IPS DF 6.9 (cell line): ENCODE data around the gene RABL6.

Source experiments
- DNase-seq: peaks from one replicate; pipeline ENCODE4 v3.0.0-alpha.2; 2013; ENCODE audit warnings: low read depth, low spot score
- H3K27ac ChIP-seq: one replicate; pipeline ENCODE4 v1.5.1; 2013; ENCODE audit warnings: low read length, control low read depth
- H3K27me3 ChIP-seq: 2 replicates; pipeline ENCODE4 v1.6.1; 2013; ENCODE audit warnings: mild to moderate bottlenecking, low read length; ENCODE audit not compliant: control insufficient read depth, insufficient read depth
- H3K36me3 ChIP-seq: 2 replicates; pipeline ENCODE4 v1.6.1; 2013; ENCODE audit warnings: low read length; ENCODE audit not compliant: control insufficient read depth, insufficient read depth
- H3K4me1 ChIP-seq: 2 replicates; pipeline ENCODE4 v1.6.1; 2013; ENCODE audit warnings: low read length; ENCODE audit not compliant: control insufficient read depth, insufficient read depth
- H3K4me3 ChIP-seq: 2 replicates; pipeline ENCODE4 v1.5.1; 2013; ENCODE audit warnings: mild to moderate bottlenecking, low read length
- H3K9me3 ChIP-seq: 2 replicates; pipeline ENCODE4 v1.6.1; 2013; ENCODE audit warnings: low read length, inconsistent platforms; ENCODE audit not compliant: control insufficient read depth, insufficient read depth
- WGBS: extraction: QIAGEN DNeasy Blood & Tissue Kit; methylation state at CpG from one replicate; pipeline ENCODE4 v1.1.7; 2013; ENCODE audit warnings: mixed read lengths, missing lambda C conversion rate; ENCODE audit not compliant: insufficient read length, insufficient coverage; 5-methylcytosine and 5-hydroxymethylcytosine counted together

The RABL6 gene

GRCh38 chr9:136849960-136850865, 42.5 kb downstream of the RABL6 start:
- peaks cover 7% of the 10 kb centered on the region for H3K4me1 ChIP-seq
- H3K4me3 ChIP-seq = peak overlapping the region; percentile 85; the same call in 1 of the 2 replicates
- H3K27me3 ChIP-seq = no peaks in the 10 kb centered on the region; the same call in 1 of the 2 replicates
- H3K36me3 ChIP-seq = no peaks in the 10 kb centered on the region; the same call in 1 of the 2 replicates
- no peak overlapping the region for H3K27ac ChIP-seq
- no peak for DNase-seq
- WGBS = no CpG with 5 or more reads among the region's 43 CpGs
- H3K9me3 ChIP-seq = no peaks in the 10 kb centered on the region

GRCh38 chr9:136850866-136851775, 43.4 kb downstream of the RABL6 start:
- Histone ChIP-seq H3K9me3 (no peaks in the 10 kb centered on the region), H3K4me1 (peaks cover 7% of the 10 kb centered on the region), H3K27ac (no peak overlapping the region), H3K27me3 (no peaks in the 10 kb centered on the region; the same call in 1 of the 2 replicates), H3K36me3 (no peaks in the 10 kb centered on the region; the same call in 1 of the 2 replicates), H3K4me3 (no peak overlapping the region)
- DNase-seq = no peak
- no CpG with 5 or more reads among the region's 23 CpGs for WGBS

- Histone ChIP-seq H3K27me3 (no peaks in the 10 kb centered on the region), H3K36me3 (no peaks in the 10 kb centered on the region; the same call in 1 of the 2 replicates), H3K9me3 (no peaks in the 10 kb centered on the region), H3K4me3 (no peak within 1 kb of the TSS), H3K27ac (no peak within 1 kb of the TSS), H3K4me1 (peaks cover 4% of the 10 kb centered on the region; the same call in 1 of the 2 replicates)
- DNase-seq = no peak
- WGBS = no CpG with 5 or more reads among the region's 23 CpGs
These were observed 44.4 kb downstream of the RABL6 start, which contains the start of gene MAMDC4 for GRCh38 chr9:136851941-136852663. MAMDC4 (plus strand) TSS chr9:136852346; CDS start chr9:136852417, 71 bp downstream.

- Histone ChIP-seq H3K27me3 (no peaks in the 10 kb centered on the region), H3K4me1 (peaks cover 4% of the 10 kb centered on the region; the same call in 1 of the 2 replicates), H3K9me3 (no peaks in the 10 kb centered on the region), H3K4me3 (no peak overlapping the region), H3K27ac (no peak overlapping the region), H3K36me3 (no peaks in the 10 kb centered on the region; the same call in 1 of the 2 replicates)
- no peak for DNase-seq
- WGBS = no CpG with 5 or more reads among the region's 29 CpGs
These were observed 45.2 kb downstream of the RABL6 start for GRCh38 chr9:136852664-136853595.

- Histone ChIP-seq H3K27me3 (no peaks in the 10 kb centered on the region), H3K36me3 (no peaks in the 10 kb centered on the region; the same call in 1 of the 2 replicates), H3K9me3 (no peaks in the 10 kb centered on the region), H3K4me1 (peaks cover 4% of the 10 kb centered on the region; the same call in 1 of the 2 replicates), H3K27ac (no peak overlapping the region), H3K4me3 (no peak overlapping the region)
- no peak for DNase-seq
- WGBS = no CpG with 5 or more reads among the region's 18 CpGs
These were observed 45.9 kb downstream of the RABL6 start for GRCh38 chr9:136853596-136854112.

- DNase-seq = no peak
- H3K27ac ChIP-seq = no peak overlapping the region
- no CpG with 5 or more reads among the region's 30 CpGs for WGBS
- H3K27me3 ChIP-seq = no peaks in the 10 kb centered on the region
- H3K36me3 ChIP-seq = no peaks in the 10 kb centered on the region; the same call in 1 of the 2 replicates
- no peaks in the 10 kb centered on the region for H3K9me3 ChIP-seq
- peaks cover 4% of the 10 kb centered on the region; the same call in 1 of the 2 replicates for H3K4me1 ChIP-seq
- no peak overlapping the region for H3K4me3 ChIP-seq
These were observed 46.5 kb downstream of the RABL6 start for GRCh38 chr9:136854113-136854841.

- Histone ChIP-seq H3K4me1 (peaks cover 3% of the 10 kb centered on the region; the same call in 1 of the 2 replicates), H3K36me3 (no peaks in the 10 kb centered on the region; the same call in 1 of the 2 replicates), H3K27me3 (no peaks in the 10 kb centered on the region), H3K27ac (no peak overlapping the region), H3K4me3 (no peak overlapping the region), H3K9me3 (no peaks in the 10 kb centered on the region)
- DNase-seq = no peak
- WGBS = no CpG with 5 or more reads among the region's 23 CpGs
These were observed 47.2 kb downstream of the RABL6 start for GRCh38 chr9:136854842-136855460.

GRCh38 chr9:136855461-136856078, 47.8 kb downstream of the RABL6 start:
- H3K4me1 ChIP-seq = no peaks in the 10 kb centered on the region
- H3K27me3 ChIP-seq = no peaks in the 10 kb centered on the region
- no CpG with 5 or more reads among the region's 26 CpGs for whole genome bisulfite sequencing
- no peak for DNase-seq
- H3K27ac ChIP-seq = no peak overlapping the region
- no peak overlapping the region for H3K4me3 ChIP-seq
- no peaks in the 10 kb centered on the region for H3K9me3 ChIP-seq
- no peaks in the 10 kb centered on the region; the same call in 1 of the 2 replicates for H3K36me3 ChIP-seq
